CD8-positive, alpha-beta memory T cell (primary cell): ENCODE data around the gene CYLD. TPM values are rescaled to one million over a fixed set of nuclear protein-coding genes. Genes with fewer than 3 reads are reported as not detected.

ENCODE experiments used
- CTCF ChIA-PET: fragments of 350-600 bp; sonication (Branson Sonifier 250); formaldehyde crosslinking; loops from one replicate; lab custom pipeline; 2021; ENCODE audit warnings: antibody characterized with exemption; lab: Charles Lee
- POLR2A ChIA-PET: fragments of 350-600 bp; sonication (Branson Sonifier 250); formaldehyde crosslinking; loops from one replicate; lab custom pipeline; 2021; ENCODE audit warnings: antibody characterized with exemption; lab: Charles Lee
- DNase-seq, 5 donors: peaks; one replicate each; pipeline versions ENCODE4 v3.0.0 to v3.0.0-alpha.2; 2020 to 2022; ENCODE audit warnings: mixed read lengths in 1 of 5
- H3K27ac ChIP-seq: one replicate; pipeline ENCODE4 v1.7.0; 2013; ENCODE audit warnings: low read depth, mild to moderate bottlenecking, low read length, moderate library complexity
- H3K27me3 ChIP-seq: 2 replicates; pipeline ENCODE4 v1.7.0; 2013; ENCODE audit warnings: low read length, mild to moderate bottlenecking; ENCODE audit not compliant: insufficient read depth, poor library complexity, severe bottlenecking
- H3K36me3 ChIP-seq: 2 replicates; pipeline ENCODE4 v1.7.0; 2013; ENCODE audit warnings: mild to moderate bottlenecking, low read length, moderate library complexity; ENCODE audit not compliant: insufficient read depth
- H3K4me1 ChIP-seq: 2 replicates; pipeline ENCODE4 v1.7.0; 2013; ENCODE audit warnings: mild to moderate bottlenecking, low read length, moderate library complexity; ENCODE audit not compliant: insufficient read depth
- H3K4me3 ChIP-seq: 2 replicates; pipeline ENCODE4 v1.7.0; 2013; ENCODE audit warnings: mild to moderate bottlenecking, low read length
- H3K9me3 ChIP-seq: 2 replicates; pipeline ENCODE4 v1.7.0; 2013; ENCODE audit warnings: mild to moderate bottlenecking, low read length
- H3K27ac Mint-ChIP-seq, 8 donors: one replicate each; pipeline ENCODE4 v1.8.0; 2020 to 2021; ENCODE audit warnings: mixed read lengths in 8 of 8, mild to moderate bottlenecking in 6 of 8, inconsistent platforms in 3 of 8, moderate library complexity in 3 of 8
- H3K27me3 Mint-ChIP-seq, 2 donors: one replicate each; pipeline ENCODE4 v1.8.0; 2020 to 2021; ENCODE audit warnings: mixed read lengths in 2 of 2, mild to moderate bottlenecking in 1 of 2, moderate library complexity in 1 of 2
- H3K36me3 Mint-ChIP-seq, 3 donors: one replicate each; pipeline ENCODE4 v1.8.0; 2020 to 2021; ENCODE audit warnings: mixed read lengths in 3 of 3, inconsistent platforms in 1 of 3, mild to moderate bottlenecking in 1 of 3
- H3K4me1 Mint-ChIP-seq, 3 donors: one replicate each; pipeline ENCODE4 v1.8.0; 2020 to 2021; ENCODE audit warnings: mixed read lengths in 3 of 3, inconsistent platforms in 1 of 3, mild to moderate bottlenecking in 1 of 3
- H3K4me3 Mint-ChIP-seq, 7 donors: one replicate each; pipeline ENCODE4 v1.8.0; 2020 to 2021; ENCODE audit warnings: mixed read lengths in 7 of 7, mild to moderate bottlenecking in 6 of 7, moderate library complexity in 4 of 7, inconsistent platforms in 2 of 7
- H3K9me3 Mint-ChIP-seq, 5 donors: one replicate each; pipeline ENCODE4 v1.8.0; 2020 to 2022; ENCODE audit warnings: mixed read lengths in 5 of 5, mild to moderate bottlenecking in 3 of 5, moderate library complexity in 2 of 5, inconsistent platforms in 1 of 5
- polyA plus RNA-seq: library from polyadenylated mRNA; unstranded; fragments of 300-500 nt; fragmentation: Illumina TruSeq; gene quantifications from one replicate; pipeline ENCODE4 v1.2.3, GENCODE V29; 2021
- total RNA-seq, 2 experiments: library from RNA; stranded (reverse); gene quantifications; one replicate each; pipeline ENCODE4 v1.2.3, GENCODE V29; 2021

The CYLD gene
- total and polyA plus RNA-seq, 3 experiments from 2014 or later = 105 to 152 (median 144) TPM

DNA sequence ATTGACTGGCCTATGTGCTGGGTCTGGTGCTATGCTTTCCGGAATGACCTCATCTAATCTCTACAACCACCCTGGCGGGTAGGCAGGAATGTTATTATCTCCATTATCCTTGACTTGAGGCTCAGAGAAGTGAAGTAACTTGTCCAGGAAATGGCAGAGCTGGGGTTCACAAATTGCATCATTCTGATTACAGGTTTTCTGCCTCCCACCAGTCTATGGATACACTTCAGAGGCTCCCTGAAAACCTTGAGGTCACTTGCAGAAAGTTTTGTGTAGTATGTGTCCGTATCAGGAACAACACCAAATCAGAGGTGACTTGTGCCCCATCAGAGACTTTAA is 29.4 kb upstream of the CYLD start:
- Histone ChIP-seq H3K36me3 (no peaks in the 10 kb centered on the region), H3K9me3 (no peaks in the 10 kb centered on the region), H3K4me3 (no peak overlapping the region), H3K27ac (no peak overlapping the region), H3K27me3 (no peaks in the 10 kb centered on the region), H3K4me1 (peaks cover 11% of the 10 kb centered on the region)
- Mint-ChIP-seq H3K36me3 (peaks cover 0 to 16% (median 6%) of the 10 kb centered on the region in 3 donors), H3K27ac (peak overlapping the region in 1 of 8 donors; percentile 68), H3K27me3 (no peaks in the 10 kb centered on the region), H3K4me1 (peaks cover 6 to 20% (median 16%) of the 10 kb centered on the region in 3 donors), H3K9me3 (no peaks in the 10 kb centered on the region), H3K4me3 (no peak overlapping the region)
- DNase-seq = no peak
- CTCF ChIA-PET = no interaction called here
- POLR2A ChIA-PET = no interaction called here

- Mint-ChIP-seq H3K9me3 (no peaks in the 10 kb centered on the region), H3K36me3 (peaks cover 0 to 16% (median 6%) of the 10 kb centered on the region in 3 donors), H3K4me3 (no peak overlapping the region), H3K27ac (no peak overlapping the region), H3K4me1 (peaks cover 7 to 16% (median 15%) of the 10 kb centered on the region in 3 donors), H3K27me3 (no peaks in the 10 kb centered on the region)
- DNase-seq = no peak
- no peaks in the 10 kb centered on the region for H3K36me3 ChIP-seq
- CTCF ChIA-PET = no interaction called here
- H3K9me3 ChIP-seq = no peaks in the 10 kb centered on the region
- peaks cover 11% of the 10 kb centered on the region for H3K4me1 ChIP-seq
- no peak overlapping the region for H3K4me3 ChIP-seq
- H3K27me3 ChIP-seq = no peaks in the 10 kb centered on the region
- POLR2A ChIA-PET = no interaction called here
- no peak overlapping the region for H3K27ac ChIP-seq
Measured at GRCh38 chr16:50712956-50713355, 28.9 kb upstream of the CYLD start.

- Mint-ChIP-seq H3K27me3 (no peaks in the 10 kb centered on the region), H3K9me3 (no peaks in the 10 kb centered on the region), H3K4me3 (no peak overlapping the region), H3K4me1 (peaks cover 18 to 25% (median 24%) of the 10 kb centered on the region in 3 donors), H3K36me3 (peaks cover 0 to 8% (median 2%) of the 10 kb centered on the region in 3 donors), H3K27ac (peak overlapping the region in 2 of 8 donors; percentile 0 to 65)
- ChIA-PET CTCF (interaction anchor here (1.2 to 1.9 kb wide), 3 partner anchors 9 to 51 kb away, joined by 3 to 6 read pairs (median 4); no protein-coding TSS in a partner anchor), POLR2A (interaction anchor here (1.4 kb wide), 1 partner anchor 27 kb away, joined by 3 read pairs; no protein-coding TSS in a partner anchor)
- no peak overlapping the region for H3K4me3 ChIP-seq
- H3K9me3 ChIP-seq = no peaks in the 10 kb centered on the region
- H3K27me3 ChIP-seq = no peaks in the 10 kb centered on the region
- H3K27ac ChIP-seq = no peak overlapping the region
- no peaks in the 10 kb centered on the region for H3K36me3 ChIP-seq
- H3K4me1 ChIP-seq = peaks cover 22% of the 10 kb centered on the region
- DNase-seq = no peak
Measured at GRCh38 chr16:50717091-50717490, 24.8 kb upstream of the CYLD start.

DNA sequence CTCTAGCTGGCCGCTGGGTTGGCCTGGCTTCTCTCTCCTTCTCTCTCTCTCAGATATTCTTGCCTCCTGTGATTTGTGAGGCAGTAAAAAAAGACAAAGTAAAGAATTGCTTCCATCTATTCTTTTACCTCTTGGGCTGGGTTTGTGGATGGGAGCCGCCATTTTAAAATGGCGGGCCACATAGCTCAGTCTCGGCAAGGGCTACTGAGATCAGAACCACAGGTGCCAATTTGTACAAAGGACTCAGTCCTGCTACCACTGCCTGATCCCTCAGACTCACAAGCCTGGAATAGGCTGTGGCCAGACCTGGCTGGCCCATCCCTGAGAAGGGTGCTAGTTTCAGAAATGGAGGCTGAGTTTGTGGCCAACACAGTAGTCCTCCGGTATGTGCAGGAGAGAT is 24.4 kb upstream of the CYLD start:
- no peak overlapping the region for H3K27ac ChIP-seq
- no peaks in the 10 kb centered on the region for H3K27me3 ChIP-seq
- Mint-ChIP-seq H3K36me3 (peaks cover 0 to 5% (median 2%) of the 10 kb centered on the region in 3 donors), H3K4me3 (no peak overlapping the region), H3K27ac (peak overlapping the region in 3 of 8 donors; percentile 0 to 65 (median 9)), H3K4me1 (peaks cover 22 to 29% (median 28%) of the 10 kb centered on the region in 3 donors), H3K9me3 (no peaks in the 10 kb centered on the region), H3K27me3 (no peaks in the 10 kb centered on the region)
- no peak overlapping the region for H3K4me3 ChIP-seq
- ChIA-PET CTCF (interaction anchor here (1.2 to 1.7 kb wide), 2 partner anchors 8 to 30 kb away, joined by 3 to 4 read pairs; no protein-coding TSS in a partner anchor), POLR2A (interaction anchor here (0.6 kb wide), 1 partner anchor 24 kb away, joined by 3 read pairs; no protein-coding TSS in a partner anchor)
- no peak for DNase-seq
- no peaks in the 10 kb centered on the region for H3K9me3 ChIP-seq
- H3K36me3 ChIP-seq = no peaks in the 10 kb centered on the region
- peaks cover 26% of the 10 kb centered on the region for H3K4me1 ChIP-seq

DNA sequence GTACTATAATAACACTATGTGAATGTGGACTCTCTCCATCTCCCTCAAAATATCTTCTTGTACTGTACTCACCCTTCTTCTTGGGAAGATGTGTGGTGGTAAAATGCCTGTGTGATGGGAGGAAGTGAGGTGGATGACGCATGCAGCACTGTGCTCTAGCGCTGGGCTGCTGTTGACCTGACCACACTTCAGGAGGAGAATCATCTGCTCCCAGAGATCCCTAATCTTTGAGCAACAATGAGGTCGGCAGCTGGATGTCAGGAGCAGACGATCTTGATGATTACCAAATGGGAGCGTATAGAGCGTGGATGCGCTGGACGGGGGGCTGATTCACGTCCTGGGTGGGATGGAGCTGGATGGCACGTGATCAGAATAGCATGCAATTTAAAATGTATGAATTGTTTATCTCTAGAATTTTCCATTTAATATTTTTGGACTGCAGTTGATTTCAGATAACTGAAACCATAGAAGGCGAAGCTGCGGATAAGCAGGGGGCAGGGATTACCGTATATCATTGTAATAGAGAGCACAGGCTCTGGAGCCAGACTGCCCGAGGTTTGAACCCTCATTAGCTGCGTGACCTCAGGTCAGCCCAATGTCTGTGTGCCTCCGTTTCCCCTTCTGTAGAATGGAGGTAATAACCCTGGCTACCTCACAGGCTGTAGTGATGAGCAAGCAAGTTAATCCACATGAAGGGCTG is 23.7 kb upstream of the CYLD start:
- H3K4me3 ChIP-seq = no peak overlapping the region
- H3K27ac Mint-ChIP-seq = peak overlapping the region in 6 of 8 donors; percentile 27 to 90 (median 56)
- peaks cover 26 to 36% (median 35%) of the 10 kb centered on the region in 3 donors for H3K4me1 Mint-ChIP-seq
- ChIA-PET POLR2A (interaction anchor here (0.6 kb wide), 1 partner anchor 23 kb away, joined by 3 read pairs; no protein-coding TSS in a partner anchor), CTCF (interaction anchor here (1.1 to 2.8 kb wide), 3 partner anchors 23 to 88 kb away, joined by 3 to 15 read pairs (median 7); partner anchors contain the start of gene CYLD)
- H3K9me3 Mint-ChIP-seq = peaks cover 0 to 1% (median 0%) of the 10 kb centered on the region in 5 donors
- H3K36me3 Mint-ChIP-seq = peaks cover 1 to 5% (median 2%) of the 10 kb centered on the region in 3 donors
- no peaks in the 10 kb centered on the region for H3K36me3 ChIP-seq
- H3K9me3 ChIP-seq = no peaks in the 10 kb centered on the region
- no peak for DNase-seq
- no peaks in the 10 kb centered on the region for H3K27me3 Mint-ChIP-seq
- H3K4me3 Mint-ChIP-seq = no peak overlapping the region
- H3K27me3 ChIP-seq = no peaks in the 10 kb centered on the region
- no peak overlapping the region for H3K27ac ChIP-seq
- H3K4me1 ChIP-seq = peaks cover 29% of the 10 kb centered on the region

DNA sequence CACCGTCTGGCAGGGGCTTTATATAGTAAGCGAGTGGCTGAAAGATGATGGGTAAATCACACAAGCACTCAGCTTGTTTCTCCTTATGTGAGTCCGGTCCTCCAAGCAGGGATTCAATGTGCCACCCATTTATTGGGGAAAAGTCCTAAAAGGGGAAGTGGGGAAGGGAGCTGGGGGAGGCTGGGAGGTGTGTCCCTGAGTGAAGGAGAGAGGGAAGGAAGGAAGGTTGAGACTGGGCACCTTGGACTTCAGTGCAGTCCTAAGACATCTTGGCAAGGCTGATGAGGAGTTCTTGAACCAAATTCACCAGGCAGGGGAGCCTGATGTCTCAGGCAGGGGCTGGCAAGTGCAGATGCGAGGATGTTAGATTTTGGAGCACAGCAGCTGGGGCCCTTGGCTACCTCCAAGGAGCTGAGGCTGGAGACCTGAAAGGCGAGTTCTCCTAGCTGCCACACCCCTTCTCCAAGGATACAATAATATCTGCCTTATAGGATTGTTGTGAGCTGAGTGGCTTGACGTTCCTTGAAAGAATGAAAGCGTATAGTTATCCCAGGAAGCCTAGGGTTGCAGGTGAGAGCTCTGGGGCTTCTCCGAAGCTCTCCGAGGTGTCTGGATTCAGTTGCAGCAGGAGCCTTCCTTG is 23.0 kb upstream of the CYLD start:
- ChIA-PET POLR2A (no interaction called here), CTCF (interaction anchor here (1.1 to 2.8 kb wide), 3 partner anchors 23 to 87 kb away, joined by 3 to 15 read pairs (median 7); partner anchors contain the start of gene CYLD)
- no peaks in the 10 kb centered on the region for H3K36me3 ChIP-seq
- DNase-seq = no peak
- H3K4me1 Mint-ChIP-seq = peaks cover 27 to 42% (median 42%) of the 10 kb centered on the region in 3 donors
- no peaks in the 10 kb centered on the region for H3K27me3 ChIP-seq
- H3K4me3 Mint-ChIP-seq = no peak overlapping the region
- no peak overlapping the region for H3K27ac ChIP-seq
- peaks cover 1 to 9% (median 5%) of the 10 kb centered on the region in 3 donors for H3K36me3 Mint-ChIP-seq
- no peaks in the 10 kb centered on the region for H3K27me3 Mint-ChIP-seq
- H3K4me1 ChIP-seq = peaks cover 29% of the 10 kb centered on the region
- H3K9me3 ChIP-seq = peaks cover 3% of the 10 kb centered on the region
- peaks cover 2 to 4% (median 2%) of the 10 kb centered on the region in 5 donors for H3K9me3 Mint-ChIP-seq
- no peak overlapping the region for H3K4me3 ChIP-seq
- peak overlapping the region in 7 of 8 donors; percentile 27 to 90 (median 65) for H3K27ac Mint-ChIP-seq

DNA sequence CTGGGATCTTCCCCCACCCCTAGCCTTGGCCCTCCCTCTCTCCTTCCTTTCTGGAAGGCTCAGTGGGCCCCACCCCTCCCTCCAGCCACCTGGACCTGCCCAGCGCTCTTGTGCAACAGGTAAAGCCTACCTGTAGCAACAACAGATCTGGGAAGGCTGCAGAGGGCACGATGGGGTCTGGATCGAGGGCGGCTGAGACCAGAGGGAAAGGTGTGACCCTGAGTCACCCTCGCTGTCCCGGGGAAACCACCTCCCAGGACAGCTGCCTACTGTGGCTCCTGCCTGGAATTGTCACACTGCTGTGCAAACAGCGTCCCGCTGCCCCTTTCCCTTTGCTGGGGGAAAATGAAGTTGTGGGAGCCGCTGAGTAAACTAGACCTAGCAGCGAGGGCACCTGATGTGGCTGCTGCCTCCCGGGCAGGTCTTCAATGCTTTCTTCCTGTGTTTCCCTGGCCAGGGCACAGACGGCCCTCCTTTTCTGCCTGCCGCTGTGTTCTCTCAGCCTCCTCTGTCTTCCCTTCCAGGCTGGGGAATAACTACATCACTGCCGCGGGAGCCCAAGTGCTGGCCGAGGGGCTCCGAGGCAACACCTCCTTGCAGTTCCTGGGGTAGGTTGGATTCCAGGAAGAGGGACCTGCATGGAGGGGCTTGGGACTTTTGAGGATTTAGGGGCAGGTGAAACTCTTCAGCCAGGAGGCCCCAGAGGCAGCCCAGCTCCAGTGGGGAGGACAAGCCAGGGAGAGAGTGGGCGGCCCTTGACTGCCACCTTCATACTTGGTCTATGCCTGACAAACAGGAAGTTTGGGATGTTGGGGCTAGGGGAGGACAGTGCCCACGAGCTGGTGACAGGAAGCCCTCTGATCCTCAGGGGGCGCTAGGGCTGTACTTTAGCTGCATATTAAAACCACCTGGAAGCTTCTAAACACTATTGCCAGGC is 22.2 kb upstream of the CYLD start:
- Mint-ChIP-seq H3K4me1 (peaks cover 31 to 47% (median 46%) of the 10 kb centered on the region in 3 donors), H3K9me3 (peaks cover 7 to 9% (median 8%) of the 10 kb centered on the region in 5 donors), H3K27ac (peak overlapping the region; percentile 4 to 77 (median 44)), H3K36me3 (peaks cover 1 to 15% (median 12%) of the 10 kb centered on the region in 3 donors), H3K27me3 (no peaks in the 10 kb centered on the region), H3K4me3 (no peak overlapping the region)
- ChIA-PET CTCF (interaction anchor here (1.1 to 3.1 kb wide), 10 partner anchors 10 to 87 kb away, joined by 3 to 15 read pairs (median 4); partner anchors contain the start of genes CYLD and SNX20), POLR2A (no interaction called here)
- peaks cover 10% of the 10 kb centered on the region for H3K9me3 ChIP-seq
- H3K4me1 ChIP-seq = peaks cover 29% of the 10 kb centered on the region
- H3K27me3 ChIP-seq = no peaks in the 10 kb centered on the region
- H3K27ac ChIP-seq = no peak overlapping the region
- H3K4me3 ChIP-seq = no peak overlapping the region
- peak in 1 of 5 donors; percentile 42 for DNase-seq
- no peaks in the 10 kb centered on the region for H3K36me3 ChIP-seq
